A549 (cell line): ENCODE results near the gene DGAT2. TPM values are rescaled to one million over a fixed set of nuclear protein-coding genes. Genes with fewer than 3 reads are reported as not detected.
"Not testable (repeated sequence)": the region's sequence is repeated elsewhere in the genome, so short reads cannot be mapped to it uniquely, and the experiment has no call there.

Source experiments
- ATAC-seq, 2 experiments: fragments of 200-7000 bp in 1 of 2; fragments of >200 bp in 1 of 2; cut with Nextera tagmentation in 1 of 2; cut with Tn5 transposase in 1 of 2; 3 replicates each; pipeline versions ENCODE4 v1.8.0 to v1.9.1; 2018 to 2020; ENCODE audit warnings: mild to moderate bottlenecking in 1 of 2, moderate library complexity in 1 of 2
- CTCF ChIA-PET: fragments of 300-600 bp; sonication (Branson Sonifier 250); formaldehyde crosslinking; extraction: SDS; loops from one replicate; lab custom pipeline; 2021; ENCODE audit warnings: antibody characterized with exemption, inconsistent platforms; lab: Yijun Ruan, JAX
- POLR2A ChIA-PET: fragments of 350-600 bp; formaldehyde crosslinking; extraction: SDS; loops from one replicate; lab custom pipeline; 2021; ENCODE audit warnings: antibody characterized with exemption, inconsistent platforms; lab: Yijun Ruan, JAX
- DNase-seq, 2 experiments: peaks; one replicate each; pipeline versions ENCODE4 v3.0.0 to v3.0.0-alpha.2; 2011 to 2016; ENCODE audit warnings: low read depth in 1 of 2, low spot score in 1 of 2
- FAIRE-seq: peaks from 2 replicates; lab custom pipeline; 2011; peaks lifted over from hg19 to GRCh38; lab: Jason Lieb, UNC
- H3K27ac ChIP-seq, 2 experiments: fragments of >200 bp; sonication (Bioruptor Twin); formaldehyde crosslinking; 3 replicates each; pipeline ENCODE4 v1.5.1; 2016 to 2017
- H3K4me1 ChIP-seq: fragments of >200 bp; sonication (Bioruptor Twin); formaldehyde crosslinking; 3 replicates; pipeline ENCODE4 v1.6.1; 2016
- H3K4me2 ChIP-seq: fragments of >200 bp; sonication (Bioruptor Twin); formaldehyde crosslinking; 3 replicates; pipeline ENCODE4 v1.6.1; 2016
- H3K4me3 ChIP-seq: fragments of >200 bp; sonication (Bioruptor Twin); formaldehyde crosslinking; 3 replicates; pipeline ENCODE4 v1.5.1; 2016
- H3K9me3 ChIP-seq: fragments of >200 bp; sonication (Bioruptor Twin); formaldehyde crosslinking; 3 replicates; pipeline ENCODE4 v1.6.1; 2016
- ATOH8 ChIP-seq: fragments of 250-450 bp; sonication (Bioruptor Pico); IDR thresholded peaks from 2 replicates; pipeline ENCODE4 v1.5.0; 2020; ENCODE audit warnings: low read depth, mild to moderate bottlenecking, moderate library complexity
- BHLHE40 ChIP-seq: IDR thresholded peaks from 2 replicates; pipeline ENCODE4 v1.6.1; 2012; ENCODE audit warnings: low read depth, low read length, inconsistent platforms
- CBX8 ChIP-seq: fragments of 200-600 bp; sonication (generic); IDR thresholded peaks from 2 replicates; pipeline ENCODE4 v1.6.1; 2016
- CEBPB ChIP-seq, 2 experiments: fragments of >200 bp in 1 of 2; sonication (Bioruptor Twin) in 1 of 2; formaldehyde crosslinking in 1 of 2; IDR thresholded peaks; 2 replicates each; pipeline ENCODE4 v1.6.1; 2012 to 2016
- EHF ChIP-seq: fragments of 250-450 bp; sonication (Bioruptor Pico); IDR thresholded peaks from 2 replicates; pipeline ENCODE4 v1.5.0; 2020; ENCODE audit warnings: mild to moderate bottlenecking
- EHMT2 ChIP-seq: fragments of 200-600 bp; sonication (generic); IDR thresholded peaks from 2 replicates; pipeline ENCODE4 v1.6.1; 2016; ENCODE audit warnings: antibody characterized with exemption, low read depth, mild to moderate bottlenecking, moderate library complexity
- EP300 ChIP-seq, 2 experiments: fragments of >200 bp; sonication (Bioruptor Twin); formaldehyde crosslinking; IDR thresholded peaks; 2 replicates in 1 of 2; 3 replicates in 1 of 2; pipeline ENCODE4 v1.6.1; 2016 to 2017
- FOSL2 ChIP-seq, 2 experiments: fragments of 450-650 bp in 1 of 2; fragments of >200 bp in 1 of 2; sonication (Bioruptor Twin) in 1 of 2; formaldehyde crosslinking; IDR thresholded peaks; 2 replicates each; pipeline versions ENCODE4 v1.5.0 to v1.6.1; 2016 to 2020; ENCODE audit warnings: mild to moderate bottlenecking in 1 of 2, moderate library complexity in 1 of 2
- HEYL ChIP-seq: fragments of 250-450 bp; sonication (Bioruptor Pico); IDR thresholded peaks from 2 replicates; pipeline ENCODE4 v1.8.0; 2021; ENCODE audit warnings: mild to moderate bottlenecking, moderate library complexity
- HMGXB4 ChIP-seq: fragments of 250-450 bp; sonication (Bioruptor Pico); IDR thresholded peaks from 2 replicates; pipeline ENCODE4 v1.5.0; 2021; ENCODE audit warnings: mild to moderate bottlenecking, moderate library complexity, borderline replicate concordance
- JUNB ChIP-seq: fragments of >200 bp; sonication (Bioruptor Twin); formaldehyde crosslinking; IDR thresholded peaks from 2 replicates; pipeline ENCODE4 v1.6.1; 2016
- KDM1A ChIP-seq: fragments of 200-600 bp; sonication (generic); IDR thresholded peaks from 2 replicates; pipeline ENCODE4 v1.6.1; 2016; ENCODE audit warnings: low read depth, mild to moderate bottlenecking
- MAZ ChIP-seq: fragments of 150-350 bp; IDR thresholded peaks from 2 replicates; pipeline ENCODE4 v1.6.1; 2014; ENCODE audit warnings: antibody characterized with exemption, low read depth, low read length, borderline replicate concordance
- NFE2L2 ChIP-seq: fragments of 150-350 bp; conservative IDR thresholded peaks from 2 replicates; pipeline ENCODE4 v1.6.1; 2014; ENCODE audit warnings: low read length
- NR3C1 ChIP-seq: fragments of >200 bp; sonication (Bioruptor Twin); formaldehyde crosslinking; IDR thresholded peaks from 3 replicates; pipeline ENCODE4 v1.6.1; 2017
- POLR2A ChIP-seq: IDR thresholded peaks from 2 replicates; pipeline ENCODE4 v1.6.1; 2012; ENCODE audit warnings: mild to moderate bottlenecking, low read length
- TP53 ChIP-seq: fragments of 250-450 bp; sonication (Bioruptor Pico); IDR thresholded peaks from 2 replicates; pipeline ENCODE4 v1.5.0; 2021; ENCODE audit warnings: mild to moderate bottlenecking, moderate library complexity
- USF2 ChIP-seq: fragments of 450-650 bp; IDR thresholded peaks from 2 replicates; pipeline ENCODE4 v1.6.1; 2014; ENCODE audit warnings: antibody characterized with exemption
- ZC3H11A ChIP-seq: fragments of 450-650 bp; IDR thresholded peaks from 2 replicates; pipeline ENCODE4 v1.6.1; 2014; ENCODE audit warnings: antibody characterized with exemption, mild to moderate bottlenecking
- ZSCAN20 ChIP-seq: fragments of 250-450 bp; sonication (Bioruptor Pico); IDR thresholded peaks from 2 replicates; pipeline ENCODE4 v1.8.0; 2022; ENCODE audit warnings: mild to moderate bottlenecking, moderate library complexity
- WGBS: methylation state at CpG from one replicate; pipeline ENCODE4 v1.1.6; 2017; ENCODE audit errors: missing lambda C conversion rate; 5-methylcytosine and 5-hydroxymethylcytosine counted together
- polyA plus RNA-seq, 4 experiments: library from polyadenylated mRNA; depleted of rRNA in 3 of 4; stranded (reverse); fragments of >200 nt; fragmentation: RNase III in 1 of 4; extraction: RNeasy Plus Mini Kit Qiagen cat#74134 plus additional on column Dnase treatment in 1 of 4; gene quantifications; 2 replicates in 3 of 4; 3 replicates in 1 of 4; pipeline ENCODE4 v1.2.3, GENCODE V29; 2011 to 2017
- TF ChIP-seq, protein P1 (sequence below): fragments of >200 bp; sonication (Bioruptor Twin); formaldehyde crosslinking; IDR thresholded peaks from 2 replicates; pipeline ENCODE4 v1.6.1; 2016
- TF ChIP-seq, protein P2 (sequence below): fragments of >200 bp; sonication (Bioruptor Twin); formaldehyde crosslinking; IDR thresholded peaks from 3 replicates; pipeline ENCODE4 v1.5.1; 2016
- TF ChIP-seq, protein P3 (sequence below): IDR thresholded peaks from 2 replicates; pipeline ENCODE4 v1.6.1; 2012; ENCODE audit warnings: low read depth, borderline replicate concordance
- TF ChIP-seq, protein P4 (sequence below): IDR thresholded peaks from 2 replicates; pipeline ENCODE4 v1.6.1; 2012

The DGAT2 gene
- polyA plus RNA-seq, 2 of the 4 experiments (the other 2 are of a cell fraction), result 1.6 to 1.9 TPM

- ATAC-seq (no peak), FAIRE-seq (no peak), DNase-seq (no peak)
- ChIA-PET POLR2A (no interaction called here), CTCF (interaction anchor here (2.3 kb wide), 1 partner anchor 59 kb away, joined by 7 read pairs; no protein-coding TSS in a partner anchor)
- 46% methylated on average over 9 of the region's 9 CpGs for WGBS
- H3K4me1 ChIP-seq, result no peaks in the 10 kb centered on the region
- peaks cover 8% of the 10 kb centered on the region; the same call in 1 of the 3 replicates for H3K9me3 ChIP-seq
- H3K4me3 ChIP-seq, result no peak overlapping the region
- no peak overlapping the region for H3K27ac ChIP-seq
- TF ChIP-seq POLR2A (no peak), TP53 (CRISPR knock-in tag) (no peak), ZC3H11A (no peak), KDM1A (no peak), FOSL2 (IDR thresholded peaks at IDR 0.05) (no peak), FOSL2 (CRISPR knock-in tag; IDR thresholded peaks at IDR 0.05) (no peak), EP300 (IDR thresholded peaks at IDR 0.05) (no peak), NR3C1 (no peak), NFE2L2 (no peak), EHF (CRISPR knock-in tag) (no peak), USF2 (no peak), EHMT2 (no peak), MAZ (no peak), HMGXB4 (CRISPR knock-in tag) (no peak)
- TF ChIP-seq, protein P1, sequence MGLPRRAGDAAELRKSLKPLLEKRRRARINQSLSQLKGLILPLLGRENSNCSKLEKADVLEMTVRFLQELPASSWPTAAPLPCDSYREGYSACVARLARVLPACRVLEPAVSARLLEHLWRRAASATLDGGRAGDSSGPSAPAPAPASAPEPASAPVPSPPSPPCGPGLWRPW, result no peak
- TF ChIP-seq, protein P2, sequence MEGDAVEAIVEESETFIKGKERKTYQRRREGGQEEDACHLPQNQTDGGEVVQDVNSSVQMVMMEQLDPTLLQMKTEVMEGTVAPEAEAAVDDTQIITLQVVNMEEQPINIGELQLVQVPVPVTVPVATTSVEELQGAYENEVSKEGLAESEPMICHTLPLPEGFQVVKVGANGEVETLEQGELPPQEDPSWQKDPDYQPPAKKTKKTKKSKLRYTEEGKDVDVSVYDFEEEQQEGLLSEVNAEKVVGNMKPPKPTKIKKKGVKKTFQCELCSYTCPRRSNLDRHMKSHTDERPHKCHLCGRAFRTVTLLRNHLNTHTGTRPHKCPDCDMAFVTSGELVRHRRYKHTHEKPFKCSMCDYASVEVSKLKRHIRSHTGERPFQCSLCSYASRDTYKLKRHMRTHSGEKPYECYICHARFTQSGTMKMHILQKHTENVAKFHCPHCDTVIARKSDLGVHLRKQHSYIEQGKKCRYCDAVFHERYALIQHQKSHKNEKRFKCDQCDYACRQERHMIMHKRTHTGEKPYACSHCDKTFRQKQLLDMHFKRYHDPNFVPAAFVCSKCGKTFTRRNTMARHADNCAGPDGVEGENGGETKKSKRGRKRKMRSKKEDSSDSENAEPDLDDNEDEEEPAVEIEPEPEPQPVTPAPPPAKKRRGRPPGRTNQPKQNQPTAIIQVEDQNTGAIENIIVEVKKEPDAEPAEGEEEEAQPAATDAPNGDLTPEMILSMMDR, result no peak
- TF ChIP-seq, protein P3, sequence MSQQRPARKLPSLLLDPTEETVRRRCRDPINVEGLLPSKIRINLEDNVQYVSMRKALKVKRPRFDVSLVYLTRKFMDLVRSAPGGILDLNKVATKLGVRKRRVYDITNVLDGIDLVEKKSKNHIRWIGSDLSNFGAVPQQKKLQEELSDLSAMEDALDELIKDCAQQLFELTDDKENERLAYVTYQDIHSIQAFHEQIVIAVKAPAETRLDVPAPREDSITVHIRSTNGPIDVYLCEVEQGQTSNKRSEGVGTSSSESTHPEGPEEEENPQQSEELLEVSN, result no peak
- no peak overlapping the region for H3K4me2 ChIP-seq
These were observed 24.6 kb upstream of the DGAT2 start for GRCh38 chr11:75743711-75744563.

DNA sequence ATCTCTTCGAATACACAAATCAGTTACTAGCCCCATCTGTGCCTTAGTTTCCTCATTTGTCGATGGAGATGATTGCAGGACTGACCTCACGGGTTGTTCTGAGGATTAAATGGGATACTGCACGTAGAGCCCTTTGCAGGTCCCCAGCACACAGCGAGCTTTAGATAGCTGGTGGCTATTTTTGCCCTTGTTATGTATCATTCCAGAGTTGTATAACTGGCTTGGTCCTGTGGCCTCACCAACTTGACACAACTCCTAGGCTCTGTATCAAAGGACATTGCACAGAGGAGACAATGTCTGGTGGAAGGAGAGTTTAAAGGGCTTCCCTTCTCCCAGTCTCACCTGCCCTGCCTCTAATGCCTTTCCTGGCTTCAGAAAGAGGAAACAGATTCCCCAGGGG, 22.8 kb upstream of the DGAT2 start:
- no peak overlapping the region for H3K4me2 ChIP-seq
- no peak for FAIRE-seq
- TF ChIP-seq CEBPB (IDR thresholded peaks at IDR 0.05) (no peak), ATOH8 (CRISPR knock-in tag) (no peak), JUNB (no peak), HEYL (CRISPR knock-in tag) (no peak), ZSCAN20 (CRISPR knock-in tag) (no peak), BHLHE40 (no peak), CBX8 (no peak), EP300 (IDR thresholded peaks at IDR 0.05) (no peak)
- TF ChIP-seq, protein P4, sequence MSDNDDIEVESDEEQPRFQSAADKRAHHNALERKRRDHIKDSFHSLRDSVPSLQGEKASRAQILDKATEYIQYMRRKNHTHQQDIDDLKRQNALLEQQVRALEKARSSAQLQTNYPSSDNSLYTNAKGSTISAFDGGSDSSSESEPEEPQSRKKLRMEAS, result no peak
- CTCF ChIA-PET, result interaction anchor here (0.7 to 1.2 kb wide), 3 partner anchors 14 to 147 kb away, joined by 3 read pairs; no protein-coding TSS in a partner anchor
- ATAC-seq, result no peak
- whole genome bisulfite sequencing, result 31% methylated on average over 5 of the region's 5 CpGs
- H3K4me3 ChIP-seq, result no peak overlapping the region
- no peak overlapping the region for H3K27ac ChIP-seq
- H3K4me1 ChIP-seq, result no peaks in the 10 kb centered on the region
- peaks cover 3% of the 10 kb centered on the region; the same call in 1 of the 3 replicates for H3K9me3 ChIP-seq
- DNase-seq, result no peak
- POLR2A ChIA-PET, result no interaction called here

DNA sequence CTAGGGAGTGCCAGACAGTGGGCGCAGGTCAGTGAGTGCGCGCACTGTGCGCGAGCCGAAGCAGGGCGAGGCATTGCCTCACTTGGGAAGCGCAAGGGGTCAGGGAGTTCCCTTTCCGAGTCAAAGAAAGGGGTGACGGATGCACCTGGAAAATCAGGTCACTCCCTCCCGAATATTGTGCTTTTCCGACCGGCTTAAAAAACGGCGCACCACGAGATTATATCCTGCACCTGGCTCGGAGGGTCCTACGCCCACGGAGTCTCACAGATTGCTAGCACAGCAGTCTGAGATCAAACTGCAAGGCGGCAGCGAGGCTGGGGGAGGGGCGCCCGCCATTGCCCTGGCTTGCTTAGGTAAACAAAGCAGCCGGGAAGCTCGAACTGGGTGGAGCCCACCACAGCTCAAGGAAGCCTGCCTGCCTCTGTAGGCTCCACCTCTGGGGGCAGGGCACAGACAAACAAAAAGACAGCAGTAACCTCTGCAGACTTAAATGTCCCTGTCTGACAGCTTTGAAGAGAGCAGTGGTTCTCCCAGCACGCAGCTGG, 19.8 kb upstream of the DGAT2 start:
- DNase-seq, ATAC-seq, H3K9me3 ChIP-seq, POLR2A ChIA-PET, CTCF ChIA-PET, H3K4me1 ChIP-seq, FAIRE-seq: not testable (repeated sequence)
- Histone ChIP-seq H3K4me3 (peak overlapping the region; percentile 21; the same call in 2 of the 3 replicates), H3K4me2 (peak overlapping the region; percentile 47), H3K27ac (peak overlapping the region; percentile 43; a peak in 2 of 6 replicates)
- 39% methylated on average over 6 of the region's 26 CpGs for WGBS

- FAIRE-seq, result peak; percentile 94
- H3K9me3 ChIP-seq, ATAC-seq, H3K4me3 ChIP-seq, POLR2A ChIA-PET, DNase-seq, H3K4me2 ChIP-seq, H3K4me1 ChIP-seq, H3K27ac ChIP-seq: not testable (repeated sequence)
- CTCF ChIA-PET, result interaction anchor here (0.6 kb wide), 1 partner anchor 115 kb away, joined by 3 read pairs; no protein-coding TSS in a partner anchor
These were observed 13.6 kb upstream of the DGAT2 start for GRCh38 chr11:75754933-75755332.
